8988T (cell line): Measurements from ENCODE around the gene ATG12.

ENCODE experiments used
- DNase-seq: peaks from one replicate; pipeline ENCODE4 v3.0.0; 2011

ATG12 gene

DNA sequence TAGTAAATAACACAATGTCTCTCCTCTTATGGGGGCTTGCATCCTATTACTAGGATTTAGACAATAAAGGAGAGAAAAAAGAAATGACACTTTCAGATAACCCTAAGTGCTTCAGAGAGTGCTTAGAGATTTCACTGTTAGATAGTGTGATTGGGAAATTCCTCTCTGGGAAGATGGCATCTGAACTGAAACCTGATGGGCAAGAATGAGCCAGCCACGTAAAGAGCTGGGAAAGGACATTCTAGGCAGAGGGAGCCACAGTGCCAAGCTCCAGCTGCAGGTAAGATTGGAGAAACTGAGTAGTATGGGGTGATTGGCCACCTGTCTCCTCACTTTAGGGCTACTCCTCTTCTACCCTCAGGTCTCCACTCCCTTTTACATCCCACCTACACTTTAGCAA is 39.4 kb downstream of the ATG12 start:
- no peak for DNase-seq

- no peak for DNase-seq
Measured at GRCh38 chr5:115801152-115801551, 40.2 kb downstream of the ATG12 start.

GRCh38 chr5:115800108-115800507 is 41.3 kb downstream of the ATG12 start:
- DNase-seq: no peak

- DNase-seq: no peak
Measured at GRCh38 chr5:115798252-115798651, 43.1 kb downstream of the ATG12 start.

DNA sequence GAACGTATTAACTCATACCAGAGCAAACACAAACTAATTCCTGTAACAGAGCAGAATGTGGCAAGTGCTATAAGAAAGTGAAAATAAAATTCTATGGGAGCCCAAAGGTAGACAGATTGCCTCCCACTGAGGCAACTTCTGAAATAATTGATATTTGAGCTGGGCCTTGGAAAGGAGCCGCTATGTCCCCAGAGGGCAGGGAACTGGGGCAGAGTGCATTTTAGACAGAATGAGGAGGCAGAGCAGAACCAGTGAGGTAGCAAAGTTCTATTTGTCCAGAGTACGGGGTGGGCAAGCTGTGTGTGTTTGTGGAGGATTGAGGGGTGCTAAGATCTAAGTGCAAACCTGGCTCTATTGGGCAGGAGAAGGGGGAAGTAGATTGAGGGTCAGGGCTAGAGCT is 44.7 kb downstream of the ATG12 start:
- DNase-seq: no peak

- DNase-seq: no peak
Measured at GRCh38 chr5:115795700-115796099, 45.7 kb downstream of the ATG12 start.

GRCh38 chr5:115788440-115788839 is 52.9 kb downstream of the ATG12 start:
- DNase-seq: no peak

- DNase-seq: no peak
Measured at GRCh38 chr5:115787426-115787825, 53.9 kb downstream of the ATG12 start.

DNA sequence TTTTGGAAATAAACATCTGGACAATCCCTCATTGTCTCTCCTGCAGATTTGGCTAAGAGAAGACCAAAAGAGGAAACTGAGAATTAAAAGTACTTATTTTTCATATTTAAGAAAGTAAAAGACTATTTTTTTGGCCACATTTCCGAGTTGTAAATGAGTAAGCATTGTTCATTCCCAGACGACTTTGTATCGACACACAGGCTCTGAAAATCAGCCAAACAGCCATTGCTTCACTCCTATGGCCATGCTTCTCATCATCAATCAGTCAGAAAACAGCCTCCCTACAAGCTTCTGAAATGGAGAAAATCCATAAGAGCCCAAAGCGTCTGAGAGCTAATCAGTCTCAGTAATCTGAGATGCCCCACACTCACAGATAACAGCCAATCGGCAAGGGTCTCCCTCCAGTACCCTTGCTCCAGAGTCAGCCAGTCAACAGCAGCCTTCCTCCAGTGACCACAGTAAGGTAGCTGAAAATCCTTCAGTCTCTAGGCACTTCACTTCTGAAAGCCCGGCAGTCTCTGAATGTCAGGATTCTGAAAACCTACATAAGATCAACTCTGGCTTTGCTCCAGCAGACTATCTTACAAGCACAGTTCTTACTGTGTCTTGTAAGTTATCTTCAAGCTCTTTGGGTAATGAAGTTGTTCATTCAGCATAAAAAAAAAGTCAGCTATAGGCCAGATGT is 55.8 kb downstream of the ATG12 start:
- no peak for DNase-seq

DNA sequence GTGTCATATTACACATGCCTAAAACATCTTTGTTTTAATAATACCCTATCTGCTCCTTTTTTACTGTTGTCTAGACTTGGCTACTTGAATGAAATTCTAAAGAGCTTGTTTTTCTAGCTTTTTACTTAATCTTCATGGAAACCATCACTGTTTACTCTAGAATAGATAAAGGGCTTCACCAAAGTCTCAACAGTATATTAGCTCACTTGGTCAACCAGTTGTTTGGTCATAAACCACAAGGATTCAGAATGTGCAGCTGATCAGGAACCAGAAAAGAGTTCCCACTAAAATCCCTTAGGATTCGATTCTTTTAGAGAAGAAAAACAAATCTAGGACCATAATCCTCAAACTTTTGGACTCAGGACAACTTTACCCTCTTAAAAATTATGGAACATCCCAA is 62.9 kb downstream of the ATG12 start:
- no peak for DNase-seq
